WTC11 (cell line): Measurements from ENCODE around the gene IRF3. TPM values are rescaled to one million over a fixed set of nuclear protein-coding genes. Genes with fewer than 3 reads are reported as not detected.

Source experiments
- ATAC-seq: fragments of 200-7000 bp; cut with Tn5 transposase; 2 replicates; pipeline ENCODE4 v1.10.0; 2021; ENCODE audit warnings: mild to moderate bottlenecking, moderate library complexity
- CTCF ChIA-PET: fragments of 300-600 bp; sonication (Branson Sonifier 250); formaldehyde crosslinking; loops from one replicate; lab custom pipeline; 2021; ENCODE audit warnings: antibody characterized with exemption; lab: Charles Lee
- POLR2A ChIA-PET: fragments of 350-600 bp; sonication (Branson Sonifier 250); formaldehyde crosslinking; loops from one replicate; lab custom pipeline; 2021; ENCODE audit warnings: antibody characterized with exemption; lab: Charles Lee
- DNase-seq: peaks from one replicate; pipeline ENCODE4 v3.0.0; 2021; ENCODE audit warnings: low spot score
- H3K27ac Mint-ChIP-seq: 2 replicates; pipeline ENCODE4 v1.8.0; 2021; ENCODE audit warnings: mixed read lengths
- H3K27me3 Mint-ChIP-seq: 2 replicates; pipeline ENCODE4 v1.8.0; 2021; ENCODE audit warnings: low read depth, mild to moderate bottlenecking, moderate library complexity, mixed read lengths
- H3K36me3 Mint-ChIP-seq: 2 replicates; pipeline ENCODE4 v1.8.0; 2021; ENCODE audit warnings: mixed read lengths
- H3K4me1 Mint-ChIP-seq: 2 replicates; pipeline ENCODE4 v1.8.0; 2022; ENCODE audit warnings: mixed read lengths
- H3K4me3 Mint-ChIP-seq: 2 replicates; pipeline ENCODE4 v1.8.0; 2021; ENCODE audit warnings: mild to moderate bottlenecking, moderate library complexity, mixed read lengths
- H3K9me3 Mint-ChIP-seq: 2 replicates; pipeline ENCODE4 v1.8.0; 2021; ENCODE audit warnings: mixed read lengths
- CREB1 ChIP-seq: sonication (generic); formaldehyde crosslinking; IDR thresholded peaks from 2 replicates; pipeline ENCODE4 v1.8.0; 2023; ENCODE audit warnings: mild to moderate bottlenecking, missing genetic modification reagents
- E2F1 ChIP-seq: sonication (generic); formaldehyde crosslinking; IDR thresholded peaks from 2 replicates; pipeline ENCODE4 v1.8.0; 2022; ENCODE audit warnings: mild to moderate bottlenecking, missing genetic modification reagents
- FOXJ3 ChIP-seq: sonication (generic); formaldehyde crosslinking; IDR thresholded peaks from 2 replicates; pipeline ENCODE4 v1.9.0; 2021; ENCODE audit warnings: missing genetic modification reagents, mild to moderate bottlenecking, borderline replicate concordance
- GABPB1 ChIP-seq: sonication (generic); formaldehyde crosslinking; IDR thresholded peaks from 2 replicates; pipeline ENCODE4 v1.8.1; 2023; ENCODE audit warnings: mild to moderate bottlenecking, missing genetic modification reagents
- NR1H2 ChIP-seq: sonication (generic); formaldehyde crosslinking; IDR thresholded peaks from 2 replicates; pipeline ENCODE4 v1.9.0; 2021; ENCODE audit warnings: mild to moderate bottlenecking, moderate library complexity, missing genetic modification reagents
- NR2C2 ChIP-seq: sonication (generic); formaldehyde crosslinking; IDR thresholded peaks from 2 replicates; pipeline ENCODE4 v1.8.0; 2022; ENCODE audit warnings: mild to moderate bottlenecking, missing genetic modification reagents
- OVOL2 ChIP-seq: fragments of 250-450 bp; sonication (Bioruptor Pico); IDR thresholded peaks from 2 replicates; pipeline ENCODE4 v1.9.0; 2021; ENCODE audit warnings: mild to moderate bottlenecking, borderline replicate concordance
- TCF7 ChIP-seq: sonication (generic); formaldehyde crosslinking; IDR thresholded peaks from 2 replicates; pipeline ENCODE4 v1.8.0; 2022; ENCODE audit warnings: mild to moderate bottlenecking, low read depth, missing genetic modification reagents, moderate library complexity
- ZNF121 ChIP-seq: sonication (generic); formaldehyde crosslinking; IDR thresholded peaks from 2 replicates; pipeline ENCODE4 v1.8.0; 2023; ENCODE audit warnings: missing genetic modification reagents
- ZNF138 ChIP-seq: sonication (generic); formaldehyde crosslinking; conservative IDR thresholded peaks from 2 replicates; pipeline ENCODE4 v1.8.1; 2022; ENCODE audit warnings: mild to moderate bottlenecking, moderate library complexity, missing genetic modification reagents
- ZNF263 ChIP-seq: sonication (generic); formaldehyde crosslinking; IDR thresholded peaks from 2 replicates; pipeline ENCODE4 v1.8.1; 2022; ENCODE audit warnings: low read depth, mild to moderate bottlenecking, moderate library complexity, missing genetic modification reagents
- ZNF281 ChIP-seq: sonication (generic); formaldehyde crosslinking; IDR thresholded peaks from 2 replicates; pipeline ENCODE4 v1.8.0; 2023; ENCODE audit warnings: mild to moderate bottlenecking, missing genetic modification reagents
- total RNA-seq: library from RNA; stranded (reverse); gene quantifications from 3 replicates; pipeline ENCODE4 v1.2.3, GENCODE V29; 2021
- TF ChIP-seq, protein P1 (sequence below): sonication (generic); formaldehyde crosslinking; IDR thresholded peaks from 2 replicates; pipeline ENCODE4 v1.8.0; 2022; ENCODE audit warnings: missing genetic modification reagents
- TF ChIP-seq, protein P2 (sequence below): sonication (generic); formaldehyde crosslinking; IDR thresholded peaks from 2 replicates; pipeline ENCODE4 v1.8.1; 2023; ENCODE audit warnings: mild to moderate bottlenecking, missing genetic modification reagents, moderate library complexity
- TF ChIP-seq, protein P3 (sequence below): sonication (generic); formaldehyde crosslinking; conservative IDR thresholded peaks from 2 replicates; pipeline ENCODE4 v1.8.1; 2022; ENCODE audit warnings: mild to moderate bottlenecking, missing genetic modification reagents
- TF ChIP-seq, protein P4 (sequence below): sonication (generic); formaldehyde crosslinking; IDR thresholded peaks from 2 replicates; pipeline ENCODE4 v1.8.1; 2022; ENCODE audit warnings: low read depth, mild to moderate bottlenecking, moderate library complexity, missing genetic modification reagents, borderline replicate concordance

Gene IRF3
- total RNA-seq, 1 experiment from 2014 or later = 165 TPM

DNA sequence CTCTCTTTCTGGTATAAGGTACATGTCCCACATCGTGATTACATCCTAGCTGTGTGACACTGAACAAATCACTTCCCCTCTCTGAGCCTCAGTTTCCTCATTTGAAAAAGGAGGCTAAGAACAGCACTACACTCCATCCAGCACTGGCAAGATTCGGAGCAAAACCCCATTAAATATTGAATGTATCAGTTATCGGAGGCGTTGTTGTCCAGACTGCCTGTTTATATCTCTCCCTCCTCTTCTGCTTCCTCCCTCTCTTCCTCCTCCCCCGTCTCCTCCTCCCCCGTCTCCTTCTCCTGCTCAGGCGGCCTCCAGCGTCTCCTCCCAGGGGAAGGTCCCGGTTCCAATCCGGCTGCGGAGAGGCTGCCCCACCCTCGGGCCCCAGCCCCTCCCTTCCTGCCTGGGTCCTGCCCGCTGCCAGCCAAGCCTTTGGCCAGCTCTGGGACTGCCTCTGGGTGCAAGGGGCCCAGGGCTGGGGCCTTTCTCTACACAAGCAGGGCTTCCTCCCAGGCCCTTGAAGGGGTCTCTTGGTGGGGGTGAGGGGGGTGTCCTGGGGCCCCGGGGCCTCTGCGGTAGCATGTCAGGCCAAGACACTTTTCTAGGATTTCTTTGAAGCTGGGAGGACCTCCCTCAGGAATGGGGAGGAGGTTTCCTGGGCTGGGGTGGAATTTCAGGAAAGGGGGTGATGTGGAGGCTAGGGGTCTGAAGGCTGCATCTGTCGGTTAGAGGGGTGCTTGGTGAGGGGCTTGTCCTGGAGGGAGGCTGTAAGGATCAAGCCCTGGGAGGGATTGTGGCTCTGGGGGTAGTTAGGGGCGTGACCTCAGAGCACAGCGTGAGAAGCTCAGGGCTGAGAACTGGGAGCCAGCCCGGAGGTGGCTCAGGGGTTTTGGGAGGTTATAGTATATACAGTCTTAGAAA, 27.6 kb downstream of the IRF3 start:
- DNase-seq = peak; percentile 67
- no peak for ATAC-seq
- peaks cover 36% of the 10 kb centered on the region for H3K27me3 Mint-ChIP-seq
- ChIA-PET POLR2A (interaction anchor here (0.6 to 1.4 kb wide), 3 partner anchors 37 to 45 kb away, joined by 3 to 5 read pairs (median 3); partner anchors contain the start of gene PRMT1), CTCF (interaction anchor here (0.6 to 1.4 kb wide), 6 partner anchors 27 to 131 kb away, joined by 3 to 5 read pairs (median 4); no protein-coding TSS in a partner anchor)
- no peaks in the 10 kb centered on the region for H3K36me3 Mint-ChIP-seq
- H3K9me3 Mint-ChIP-seq = no peaks in the 10 kb centered on the region
- TF ChIP-seq ZNF263 (CRISPR knock-in tag) = peak; percentile 80
- TF ChIP-seq, protein P1, sequence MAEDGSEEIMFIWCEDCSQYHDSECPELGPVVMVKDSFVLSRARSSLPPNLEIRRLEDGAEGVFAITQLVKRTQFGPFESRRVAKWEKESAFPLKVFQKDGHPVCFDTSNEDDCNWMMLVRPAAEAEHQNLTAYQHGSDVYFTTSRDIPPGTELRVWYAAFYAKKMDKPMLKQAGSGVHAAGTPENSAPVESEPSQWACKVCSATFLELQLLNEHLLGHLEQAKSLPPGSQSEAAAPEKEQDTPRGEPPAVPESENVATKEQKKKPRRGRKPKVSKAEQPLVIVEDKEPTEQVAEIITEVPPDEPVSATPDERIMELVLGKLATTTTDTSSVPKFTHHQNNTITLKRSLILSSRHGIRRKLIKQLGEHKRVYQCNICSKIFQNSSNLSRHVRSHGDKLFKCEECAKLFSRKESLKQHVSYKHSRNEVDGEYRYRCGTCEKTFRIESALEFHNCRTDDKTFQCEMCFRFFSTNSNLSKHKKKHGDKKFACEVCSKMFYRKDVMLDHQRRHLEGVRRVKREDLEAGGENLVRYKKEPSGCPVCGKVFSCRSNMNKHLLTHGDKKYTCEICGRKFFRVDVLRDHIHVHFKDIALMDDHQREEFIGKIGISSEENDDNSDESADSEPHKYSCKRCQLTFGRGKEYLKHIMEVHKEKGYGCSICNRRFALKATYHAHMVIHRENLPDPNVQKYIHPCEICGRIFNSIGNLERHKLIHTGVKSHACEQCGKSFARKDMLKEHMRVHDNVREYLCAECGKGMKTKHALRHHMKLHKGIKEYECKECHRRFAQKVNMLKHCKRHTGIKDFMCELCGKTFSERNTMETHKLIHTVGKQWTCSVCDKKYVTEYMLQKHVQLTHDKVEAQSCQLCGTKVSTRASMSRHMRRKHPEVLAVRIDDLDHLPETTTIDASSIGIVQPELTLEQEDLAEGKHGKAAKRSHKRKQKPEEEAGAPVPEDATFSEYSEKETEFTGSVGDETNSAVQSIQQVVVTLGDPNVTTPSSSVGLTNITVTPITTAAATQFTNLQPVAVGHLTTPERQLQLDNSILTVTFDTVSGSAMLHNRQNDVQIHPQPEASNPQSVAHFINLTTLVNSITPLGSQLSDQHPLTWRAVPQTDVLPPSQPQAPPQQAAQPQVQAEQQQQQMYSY = no peak
- H3K4me3 Mint-ChIP-seq = peak overlapping the region; percentile 75
- peaks cover 50% of the 10 kb centered on the region for H3K4me1 Mint-ChIP-seq
- H3K27ac Mint-ChIP-seq = no peak overlapping the region

DNA sequence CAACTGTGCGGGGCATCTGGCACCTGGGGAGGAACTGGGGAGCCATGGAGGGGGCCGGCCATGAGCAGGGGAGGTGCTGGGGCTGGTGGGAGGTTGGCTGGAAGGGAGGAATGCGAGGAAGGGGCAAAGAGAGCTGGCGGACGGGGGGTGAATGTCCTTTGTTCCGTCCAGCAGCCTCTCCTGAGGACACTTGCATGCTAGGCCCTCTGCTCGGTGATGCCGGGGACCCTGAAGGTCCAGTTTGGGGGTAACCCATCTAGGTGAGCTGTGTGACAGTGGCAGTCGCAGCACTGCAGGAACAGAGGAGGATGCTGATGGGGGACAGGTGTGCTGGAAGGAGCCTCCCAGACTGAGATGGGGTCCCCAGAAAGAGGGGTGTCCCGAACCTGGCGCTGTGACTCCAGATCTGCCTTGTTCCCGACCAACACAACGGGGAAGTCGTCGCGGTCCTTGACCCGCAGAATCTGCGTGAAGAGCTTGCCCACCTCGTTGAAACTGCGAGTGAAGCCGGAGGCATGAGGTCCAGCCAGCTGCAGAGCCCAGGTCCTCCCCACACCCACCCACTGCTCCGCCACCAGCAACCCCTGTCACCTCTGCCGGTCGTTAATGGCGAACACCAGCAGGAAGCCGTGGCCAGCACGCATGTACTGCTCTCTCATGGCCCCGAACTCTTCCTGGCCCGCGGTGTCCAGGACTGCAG, 29.3 kb downstream of the IRF3 start:
- POLR2A ChIA-PET = interaction anchor here (1.6 to 2.1 kb wide), 2 partner anchors 25 to 40 kb away, joined by 4 to 5 read pairs; no protein-coding TSS in a partner anchor

More for the DNA sequence above, 29.3 kb downstream of the IRF3 start:
- H3K9me3 Mint-ChIP-seq = no peaks in the 10 kb centered on the region
- no peak for DNase-seq
- CTCF ChIA-PET = interaction anchor here (1.4 kb wide), 1 partner anchor 54 kb away, joined by 3 read pairs; the partner anchor contains the start of gene CPT1C
- H3K4me1 Mint-ChIP-seq = peaks cover 40% of the 10 kb centered on the region
- H3K36me3 Mint-ChIP-seq = no peaks in the 10 kb centered on the region
- peaks cover 36% of the 10 kb centered on the region for H3K27me3 Mint-ChIP-seq
- no peak overlapping the region for H3K27ac Mint-ChIP-seq
- H3K4me3 Mint-ChIP-seq = no peak overlapping the region
- TF ChIP-seq ZNF121 (CRISPR knock-in tag) = no peak
- no peak for TF ChIP-seq OVOL2 (CRISPR knock-in tag)
- TF ChIP-seq, protein P2, sequence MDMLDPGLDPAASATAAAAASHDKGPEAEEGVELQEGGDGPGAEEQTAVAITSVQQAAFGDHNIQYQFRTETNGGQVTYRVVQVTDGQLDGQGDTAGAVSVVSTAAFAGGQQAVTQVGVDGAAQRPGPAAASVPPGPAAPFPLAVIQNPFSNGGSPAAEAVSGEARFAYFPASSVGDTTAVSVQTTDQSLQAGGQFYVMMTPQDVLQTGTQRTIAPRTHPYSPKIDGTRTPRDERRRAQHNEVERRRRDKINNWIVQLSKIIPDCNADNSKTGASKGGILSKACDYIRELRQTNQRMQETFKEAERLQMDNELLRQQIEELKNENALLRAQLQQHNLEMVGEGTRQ (CRISPR knock-in tag) = no peak
- no peak for TF ChIP-seq NR1H2 (CRISPR knock-in tag)
- TF ChIP-seq TCF7 (CRISPR knock-in tag) = no peak
- no peak for TF ChIP-seq ZNF138
- no peak for TF ChIP-seq ZNF281 (CRISPR knock-in tag)
- TF ChIP-seq, protein P3, sequence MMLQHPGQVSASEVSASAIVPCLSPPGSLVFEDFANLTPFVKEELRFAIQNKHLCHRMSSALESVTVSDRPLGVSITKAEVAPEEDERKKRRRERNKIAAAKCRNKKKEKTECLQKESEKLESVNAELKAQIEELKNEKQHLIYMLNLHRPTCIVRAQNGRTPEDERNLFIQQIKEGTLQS (CRISPR knock-in tag) = no peak
- no peak for TF ChIP-seq FOXJ3
- TF ChIP-seq CREB1 (CRISPR knock-in tag) = no peak
- TF ChIP-seq E2F1 = no peak
- TF ChIP-seq, protein P4, sequence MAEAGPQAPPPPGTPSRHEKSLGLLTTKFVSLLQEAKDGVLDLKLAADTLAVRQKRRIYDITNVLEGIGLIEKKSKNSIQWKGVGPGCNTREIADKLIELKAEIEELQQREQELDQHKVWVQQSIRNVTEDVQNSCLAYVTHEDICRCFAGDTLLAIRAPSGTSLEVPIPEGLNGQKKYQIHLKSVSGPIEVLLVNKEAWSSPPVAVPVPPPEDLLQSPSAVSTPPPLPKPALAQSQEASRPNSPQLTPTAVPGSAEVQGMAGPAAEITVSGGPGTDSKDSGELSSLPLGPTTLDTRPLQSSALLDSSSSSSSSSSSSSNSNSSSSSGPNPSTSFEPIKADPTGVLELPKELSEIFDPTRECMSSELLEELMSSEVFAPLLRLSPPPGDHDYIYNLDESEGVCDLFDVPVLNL = no peak
- TF ChIP-seq NR2C2 (CRISPR knock-in tag) = no peak
- TF ChIP-seq GABPB1 = no peak
- no peak for ATAC-seq
